GM12865 (cell line): Measurements from ENCODE around the gene PACS1.

Experiments used
- DNase-seq: peaks from one replicate; pipeline ENCODE4 v3.0.0; 2010; ENCODE audit warnings: low read depth
- H3K4me3 ChIP-seq: 2 replicates; pipeline ENCODE4 v1.5.1; 2011; ENCODE audit warnings: mild to moderate bottlenecking, low read depth, low read length, control low read depth
- TF ChIP-seq, protein P1 (sequence below): IDR thresholded peaks from 2 replicates; pipeline ENCODE4 v1.5.1; 2011; ENCODE audit warnings: low read length, control low read depth, low read depth, inconsistent platforms; ENCODE audit not compliant: insufficient read depth; ENCODE audit errors: missing control alignments

The PACS1 gene

DNA sequence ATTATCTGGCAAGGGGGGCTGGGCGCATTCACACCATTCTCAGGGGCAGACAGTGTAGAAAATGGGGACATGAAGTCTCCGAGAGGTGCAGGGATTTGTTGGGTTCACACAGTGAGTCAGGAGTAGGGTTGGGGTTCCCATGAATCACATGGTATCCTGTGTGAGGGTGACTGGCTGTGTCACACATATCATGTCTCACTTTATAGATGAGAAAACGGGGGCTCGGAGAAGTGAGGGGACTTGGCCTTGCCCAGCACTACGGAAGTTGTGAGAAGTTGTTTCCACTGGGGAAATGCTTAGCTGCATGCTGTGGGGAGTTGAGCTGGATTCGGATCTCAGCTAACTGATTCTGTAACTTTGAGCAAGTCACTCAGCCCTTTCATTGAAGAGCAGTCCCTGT is 25.3 kb upstream of the PACS1 start:
- TF ChIP-seq, protein P1, sequence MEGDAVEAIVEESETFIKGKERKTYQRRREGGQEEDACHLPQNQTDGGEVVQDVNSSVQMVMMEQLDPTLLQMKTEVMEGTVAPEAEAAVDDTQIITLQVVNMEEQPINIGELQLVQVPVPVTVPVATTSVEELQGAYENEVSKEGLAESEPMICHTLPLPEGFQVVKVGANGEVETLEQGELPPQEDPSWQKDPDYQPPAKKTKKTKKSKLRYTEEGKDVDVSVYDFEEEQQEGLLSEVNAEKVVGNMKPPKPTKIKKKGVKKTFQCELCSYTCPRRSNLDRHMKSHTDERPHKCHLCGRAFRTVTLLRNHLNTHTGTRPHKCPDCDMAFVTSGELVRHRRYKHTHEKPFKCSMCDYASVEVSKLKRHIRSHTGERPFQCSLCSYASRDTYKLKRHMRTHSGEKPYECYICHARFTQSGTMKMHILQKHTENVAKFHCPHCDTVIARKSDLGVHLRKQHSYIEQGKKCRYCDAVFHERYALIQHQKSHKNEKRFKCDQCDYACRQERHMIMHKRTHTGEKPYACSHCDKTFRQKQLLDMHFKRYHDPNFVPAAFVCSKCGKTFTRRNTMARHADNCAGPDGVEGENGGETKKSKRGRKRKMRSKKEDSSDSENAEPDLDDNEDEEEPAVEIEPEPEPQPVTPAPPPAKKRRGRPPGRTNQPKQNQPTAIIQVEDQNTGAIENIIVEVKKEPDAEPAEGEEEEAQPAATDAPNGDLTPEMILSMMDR = no peak
- no peak overlapping the region for H3K4me3 ChIP-seq
- no peak for DNase-seq

DNA sequence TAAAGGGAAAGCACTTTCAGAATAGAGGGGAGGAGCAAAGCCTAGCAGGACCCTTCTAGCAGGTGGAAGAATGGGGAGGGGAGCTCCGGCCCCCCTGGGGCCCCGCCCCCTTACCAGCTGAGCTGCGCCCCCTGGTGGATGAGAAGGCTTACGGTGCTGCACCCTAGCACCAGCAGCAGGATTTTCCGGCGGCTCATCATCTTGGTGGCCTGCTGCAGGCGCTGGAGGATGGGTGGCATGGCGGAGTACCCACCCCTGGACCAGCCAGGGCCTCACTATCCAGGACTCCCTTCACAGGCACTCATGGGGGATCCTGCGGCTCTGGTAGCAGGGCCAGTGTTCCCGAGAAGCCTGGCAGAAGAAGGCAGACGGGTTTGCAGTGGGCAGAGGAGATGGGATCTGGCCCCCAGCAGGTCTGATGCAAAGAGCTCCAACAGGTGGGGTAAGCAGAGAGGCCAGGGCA is 24.9 kb upstream of the PACS1 start:
- H3K4me3 ChIP-seq = no peak overlapping the region
- TF ChIP-seq, protein P1 = peak; percentile 94
- peak; percentile 90 for DNase-seq

DNA sequence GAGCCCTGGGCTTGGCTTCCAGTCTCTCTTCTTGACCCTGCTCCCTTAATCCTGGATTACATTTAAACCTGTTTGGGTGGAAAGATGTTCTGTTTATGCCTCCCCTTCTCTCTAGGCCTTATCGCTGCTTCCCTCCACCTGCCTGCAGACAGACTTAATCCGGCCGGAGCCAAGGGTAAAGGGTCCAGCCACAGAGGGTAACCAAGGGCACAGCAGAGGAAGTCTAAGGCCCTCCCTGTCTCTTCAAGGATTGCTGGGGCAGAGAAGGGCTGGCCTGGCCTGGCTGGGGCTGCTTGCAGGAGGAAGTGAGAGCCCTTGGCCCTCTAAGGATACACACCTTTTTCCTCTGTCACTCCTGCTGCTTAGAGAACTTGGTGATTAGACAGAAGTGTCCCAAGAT is 23.2 kb upstream of the PACS1 start:
- no peak overlapping the region for H3K4me3 ChIP-seq
- TF ChIP-seq, protein P1 = no peak
- no peak for DNase-seq

DNA sequence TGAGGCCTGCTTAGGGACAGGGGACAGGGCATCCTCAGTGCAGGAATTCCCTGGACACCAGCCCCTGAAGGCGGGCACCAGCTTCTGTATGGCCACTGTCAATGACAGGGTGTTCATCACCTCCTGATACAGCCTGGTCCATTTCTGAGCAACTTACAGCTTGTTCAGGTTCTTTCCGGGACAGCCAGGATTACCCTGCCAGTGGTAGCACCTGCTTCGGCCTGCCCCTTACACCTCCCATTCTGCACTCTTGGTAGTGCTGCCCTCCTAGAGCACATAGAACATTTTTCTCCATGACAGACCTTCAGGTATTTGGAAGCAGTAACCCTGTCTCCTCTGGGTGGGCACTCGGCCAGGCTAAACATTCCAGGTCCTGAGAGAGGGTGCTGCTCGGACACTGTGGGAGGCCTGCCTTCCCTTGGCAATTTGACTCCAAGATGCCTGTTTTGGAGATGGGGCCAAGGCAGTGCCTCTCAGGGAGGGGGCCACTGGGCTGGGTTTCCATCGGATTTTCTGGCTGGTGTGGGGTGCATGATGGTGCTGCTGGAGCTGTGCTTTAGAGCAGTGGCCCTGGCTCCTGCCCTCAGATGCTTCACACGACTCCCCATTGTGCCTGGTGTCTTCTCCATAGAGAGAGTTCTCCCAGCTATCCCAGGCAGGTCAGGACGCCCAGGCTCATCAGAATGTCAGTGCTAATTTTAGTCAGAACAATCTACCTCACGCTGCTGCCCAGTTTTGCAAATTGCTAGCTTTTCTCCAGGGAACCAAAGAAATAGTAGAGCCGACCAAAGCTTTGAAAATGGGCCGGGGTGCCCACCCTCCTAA is 22.3 kb upstream of the PACS1 start:
- no peak overlapping the region for H3K4me3 ChIP-seq
- DNase-seq = no peak
- TF ChIP-seq, protein P1 = no peak

DNA sequence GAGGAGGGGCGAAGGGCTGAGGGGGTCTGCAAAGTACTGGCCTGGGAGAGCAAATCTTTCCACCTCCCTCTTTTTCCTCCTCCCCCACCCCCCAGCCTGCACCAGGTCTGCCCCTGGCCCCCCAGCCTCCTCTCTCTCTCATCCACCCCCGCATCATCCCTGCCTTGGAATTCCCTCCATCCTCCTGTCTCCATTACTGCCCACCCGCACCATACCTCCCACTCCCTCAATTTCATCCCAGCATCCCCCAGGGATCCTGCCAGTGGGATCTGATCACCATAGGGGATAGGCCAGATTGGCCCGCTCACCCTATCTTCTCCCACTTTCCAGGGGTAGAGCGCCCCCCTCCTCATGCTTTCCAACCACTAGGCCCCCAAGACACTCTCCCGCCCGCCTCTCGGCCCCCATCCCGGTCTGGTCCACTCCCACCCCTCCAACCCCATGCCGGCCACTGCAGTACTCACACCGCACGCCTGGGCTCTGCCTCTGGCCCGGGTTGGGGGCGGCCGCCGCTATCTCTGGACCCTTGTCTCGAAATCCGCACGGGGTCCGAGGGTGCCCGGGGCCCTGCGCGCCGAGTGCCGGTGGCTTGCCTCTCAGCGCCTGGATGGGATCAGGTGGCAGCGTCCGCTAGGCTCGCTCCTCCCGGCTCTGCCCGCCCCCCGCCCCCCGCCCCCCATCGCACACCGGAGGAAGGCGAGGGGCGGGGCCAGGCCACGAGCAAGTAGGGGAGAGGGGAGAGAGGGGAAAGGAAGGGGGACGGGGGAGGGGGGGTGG is 21.3 kb upstream of the PACS1 start, which contains the start of gene GAL3ST3:
Gene GAL3ST3, minus strand, starts transcription at position 615 of the 777 bp plus-strand sequence. CDS start 3,746 bp downstream, outside the sequence.
- H3K4me3 ChIP-seq = no peak within 1 kb of the TSS
- DNase-seq = no peak
- TF ChIP-seq, protein P1 = no peak

DNA sequence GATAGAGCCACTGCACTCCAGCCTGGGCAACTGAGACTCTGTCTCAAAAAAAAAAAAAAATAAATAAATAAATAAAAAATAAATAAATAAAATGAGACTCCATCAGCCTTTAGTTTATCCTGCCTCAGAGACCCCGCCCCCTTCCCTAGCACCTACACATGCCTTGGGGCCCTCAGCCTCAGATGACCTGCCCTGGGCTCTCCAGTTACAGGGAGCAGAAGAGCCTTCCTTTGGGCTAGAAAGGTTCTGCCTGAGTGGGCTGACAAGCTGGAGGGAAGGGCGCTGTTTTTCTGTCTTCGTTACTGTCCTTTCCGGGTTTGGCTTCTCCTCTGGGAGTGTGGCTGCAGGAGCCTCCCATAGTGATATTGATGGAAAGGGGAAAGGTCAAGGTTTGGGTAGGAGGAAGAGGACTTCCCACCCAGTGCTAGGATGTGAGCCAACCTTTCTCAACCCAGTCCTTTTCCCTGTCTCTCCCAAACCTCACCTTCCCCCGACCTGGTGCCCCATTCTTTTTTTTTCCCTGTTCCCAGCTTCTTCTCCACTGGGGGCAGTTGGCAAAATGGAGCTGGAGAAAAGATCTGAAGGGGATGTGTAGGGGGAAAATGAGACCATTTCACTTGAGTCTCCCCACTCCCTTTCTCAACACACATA is 19.4 kb upstream of the PACS1 start:
- DNase-seq = no peak
- H3K4me3 ChIP-seq = no peak overlapping the region
- TF ChIP-seq, protein P1 = no peak
